ENCODE data around the gene BPIFB2.
"Not testable (repeated sequence)": the region's sequence is repeated elsewhere in the genome, so short reads cannot be mapped to it uniquely, and the experiment has no call there.

The BPIFB2 gene

DNA sequence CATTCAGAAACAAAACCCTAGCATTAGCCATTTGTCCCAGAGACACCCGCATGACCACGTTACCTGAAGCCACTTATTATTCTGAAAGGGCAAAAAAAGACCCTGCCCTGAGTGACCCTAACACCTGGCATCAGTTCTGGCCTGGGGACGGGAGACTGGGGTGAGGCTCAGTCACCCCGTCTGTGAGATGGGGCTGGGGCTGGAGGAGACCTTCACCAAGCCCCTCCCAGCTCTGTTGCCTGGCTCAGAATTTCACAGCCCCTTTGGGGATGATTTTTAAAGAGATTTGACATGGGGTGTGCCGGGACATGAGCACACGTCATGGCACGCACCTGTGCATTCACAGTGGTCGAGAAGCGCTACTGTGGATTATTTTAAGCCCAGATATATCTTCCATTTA, 22.6 kb downstream of the BPIFB2 start:
- peak in 3 of 10 donors; percentile 5 to 57 (median 49) for DNase-seq
- intact Hi-C loops (cut with DNase I) = no loop called here

DNA sequence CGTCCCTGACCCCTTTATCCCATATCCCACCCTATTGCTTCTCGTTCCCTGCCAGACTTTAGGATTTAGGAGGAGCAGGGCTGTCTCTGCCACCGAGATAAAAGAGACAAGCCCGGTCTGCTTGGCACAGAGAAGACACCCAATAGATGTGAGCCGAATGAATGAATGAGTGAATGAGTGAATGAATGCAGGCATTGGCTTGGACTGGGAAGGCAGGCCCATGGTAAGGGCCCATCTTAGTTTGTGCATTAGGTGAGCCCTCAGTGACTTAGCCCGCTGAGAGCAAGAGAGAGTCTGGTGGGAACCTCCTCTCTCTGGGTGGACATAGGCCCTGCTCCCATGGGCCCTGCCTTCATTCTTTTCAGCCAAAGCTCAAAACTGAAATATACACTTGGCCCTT, 23.1 kb downstream of the BPIFB2 start:
- intact Hi-C loops (cut with DNase I) = no loop called here
- peak in 2 of 10 donors; percentile 9 to 26 for DNase-seq

DNA sequence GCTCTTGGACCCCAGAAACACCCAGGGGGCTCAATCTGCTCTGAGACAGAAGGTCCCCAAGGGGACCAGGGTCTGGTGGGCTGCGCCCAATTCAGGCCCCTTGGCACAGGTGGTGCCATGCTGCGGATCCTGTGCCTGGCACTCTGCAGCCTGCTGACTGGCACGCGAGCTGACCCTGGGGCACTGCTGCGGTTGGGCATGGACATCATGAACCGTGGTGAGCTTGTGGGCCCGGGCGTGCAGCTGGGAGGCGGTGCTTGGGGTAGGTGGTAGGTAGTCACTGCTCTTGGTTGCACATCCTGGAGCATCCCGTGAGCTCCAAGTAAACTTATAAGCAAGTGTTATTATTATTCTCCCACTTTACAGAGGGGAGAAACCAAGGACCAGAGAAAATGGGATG, 24.0 kb downstream of the BPIFB2 start, which contains the start of gene BPIFB6:
TSS of gene BPIFB6 (plus strand) at position 118 of the 400 bp plus-strand sequence. CDS start at position 118, 0 bp downstream.
- peak in 3 of 10 donors; percentile 50 to 77 (median 54) for DNase-seq

DNA sequence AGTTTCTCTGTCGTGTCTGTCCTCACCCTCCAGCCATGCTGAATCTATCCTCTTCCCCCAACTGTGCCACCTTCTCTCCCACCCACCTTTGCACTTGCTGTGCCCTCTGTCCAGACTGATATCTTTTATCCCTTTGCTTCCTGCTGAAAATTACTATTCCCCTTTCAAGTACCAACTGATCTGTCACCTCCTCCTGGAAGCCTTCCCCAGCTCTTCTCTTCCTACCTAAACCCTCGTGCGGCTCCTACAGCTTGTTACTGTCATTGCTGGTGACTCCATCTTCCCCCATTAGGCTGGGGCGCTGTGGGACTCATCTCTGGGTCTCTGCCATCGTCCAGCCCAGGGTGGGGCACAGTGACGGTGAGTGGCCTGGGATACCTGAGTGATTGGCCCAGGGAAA, 25.1 kb downstream of the BPIFB2 start:
- intact Hi-C loops (cut with DNase I) = no loop called here

More for the DNA sequence above, 24.0 kb downstream of the BPIFB2 start, which contains the start of gene BPIFB6:
- intact Hi-C loops (cut with DNase I) = no loop called here

DNA sequence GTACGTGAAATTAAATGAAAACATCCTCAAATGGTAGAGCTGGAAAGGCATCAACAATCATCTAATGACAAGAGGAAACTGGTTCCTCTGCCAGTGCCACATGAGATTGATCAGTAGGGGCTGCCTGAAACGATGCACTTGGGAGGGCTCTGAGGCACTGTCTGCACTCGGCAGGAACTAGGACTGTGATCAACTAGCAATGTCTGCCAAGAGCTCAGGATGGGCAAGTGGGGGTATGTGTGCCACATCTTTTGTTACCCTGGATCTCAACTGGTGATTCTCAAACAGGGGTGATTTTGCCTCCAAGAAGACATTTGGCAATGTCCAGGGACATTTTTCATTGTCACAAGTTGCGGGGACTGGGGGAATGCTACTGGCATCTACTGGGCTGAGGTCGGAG, 25.9 kb downstream of the BPIFB2 start:
- peak in 2 of 10 donors; percentile 8 to 14 for DNase-seq
- intact Hi-C loops (cut with DNase I) = no loop called here

More for the DNA sequence above, 25.1 kb downstream of the BPIFB2 start:
- peak in 2 of 10 donors; percentile 27 to 66 for DNase-seq

DNA sequence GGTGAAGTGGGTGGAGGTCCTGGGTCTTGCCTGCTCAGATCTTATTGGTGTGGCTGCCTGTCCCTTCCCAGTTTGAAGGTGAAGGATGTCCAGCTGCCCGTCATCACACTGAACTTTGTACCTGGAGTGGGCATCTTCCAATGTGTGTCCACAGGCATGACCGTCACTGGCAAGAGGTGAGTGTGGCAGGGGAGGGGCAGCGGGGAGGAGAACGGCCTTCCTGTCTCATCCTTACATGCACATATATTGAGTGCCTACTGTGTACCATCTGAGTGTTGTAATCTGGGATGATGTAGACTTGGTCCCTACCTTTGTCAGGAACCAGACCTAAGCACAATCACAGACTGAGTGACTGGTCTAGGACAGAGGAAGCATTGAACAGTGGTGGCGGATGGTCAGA, 26.6 kb downstream of the BPIFB2 start:
- intact Hi-C loops (cut with DNase I) = no loop called here
- DNase-seq = peak in 1 of 10 donors; percentile 67

DNA sequence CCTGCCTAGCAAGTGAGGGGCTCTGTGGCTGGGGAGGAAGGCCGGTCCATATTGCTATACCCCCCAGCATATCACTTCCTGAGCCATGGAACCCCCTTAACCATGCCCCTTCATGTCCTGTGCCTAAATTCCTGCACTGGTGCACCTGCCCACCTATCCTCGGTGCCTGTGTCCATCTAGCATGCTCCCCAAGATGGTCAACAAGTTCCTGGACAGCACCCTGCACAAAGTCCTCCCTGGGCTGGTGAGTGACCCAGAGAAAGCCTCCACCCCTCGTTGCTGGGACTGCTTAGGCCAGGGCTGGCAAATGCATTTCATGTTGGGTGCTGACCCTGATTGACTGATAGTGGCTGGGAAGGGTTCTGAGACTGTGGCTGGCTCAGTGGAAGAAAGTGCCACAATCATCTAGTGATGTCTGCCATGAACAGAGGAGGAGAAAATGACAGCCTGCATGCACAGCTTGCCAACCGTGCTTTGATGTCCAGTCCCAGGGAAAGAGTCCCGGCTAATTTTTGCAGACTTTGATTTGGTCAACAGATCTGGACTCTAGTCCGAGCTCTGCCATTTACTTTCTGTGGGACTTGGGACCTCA, 27.5 kb downstream of the BPIFB2 start:
- peak in 2 of 10 donors; percentile 40 to 70 for DNase-seq
- intact Hi-C loops (cut with DNase I) = no loop called here

DNA sequence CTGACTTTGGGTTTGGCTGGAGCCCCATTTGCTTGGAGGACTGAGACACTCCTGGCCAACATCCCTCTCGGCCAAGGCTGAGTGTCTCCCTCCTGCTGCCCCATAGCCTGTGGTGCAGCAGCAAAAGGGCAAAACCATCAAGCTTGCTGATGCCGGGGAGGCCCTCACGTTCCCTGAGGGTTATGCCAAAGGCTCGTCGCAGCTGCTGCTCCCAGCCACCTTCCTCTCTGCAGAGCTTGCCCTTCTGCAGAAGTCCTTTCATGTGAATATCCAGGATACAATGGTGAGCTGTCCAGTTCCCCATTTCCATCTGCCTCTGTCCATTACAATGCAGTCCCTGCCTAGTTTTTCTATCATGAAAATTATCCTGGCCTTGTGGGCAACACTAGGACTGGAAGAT, 30.0 kb downstream of the BPIFB2 start:
- intact Hi-C loops (cut with DNase I) = no loop called here

DNA sequence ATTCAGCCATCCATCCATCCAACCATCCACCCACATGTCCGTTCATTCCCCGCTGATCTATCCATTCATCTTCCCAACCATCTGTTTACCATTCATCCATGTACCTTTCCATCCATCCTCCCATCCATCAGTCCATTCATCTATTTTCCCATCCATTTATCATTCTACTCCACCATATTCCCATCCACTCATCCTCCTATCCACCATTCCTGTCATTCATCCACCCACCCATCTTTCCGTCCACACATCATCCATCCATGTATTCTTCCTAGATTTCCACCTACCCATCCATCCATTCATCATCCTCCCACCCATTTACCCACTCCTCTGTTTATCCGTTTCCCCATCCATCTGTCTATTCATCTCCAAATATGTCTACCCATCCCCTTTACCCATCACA, 30.7 kb downstream of the BPIFB2 start:
- intact Hi-C loops (cut with DNase I) = no loop called here
- DNase-seq = no peak

More for the DNA sequence above, 30.0 kb downstream of the BPIFB2 start:
- DNase-seq = peak in 3 of 10 donors; percentile 29 to 58 (median 50)

DNA sequence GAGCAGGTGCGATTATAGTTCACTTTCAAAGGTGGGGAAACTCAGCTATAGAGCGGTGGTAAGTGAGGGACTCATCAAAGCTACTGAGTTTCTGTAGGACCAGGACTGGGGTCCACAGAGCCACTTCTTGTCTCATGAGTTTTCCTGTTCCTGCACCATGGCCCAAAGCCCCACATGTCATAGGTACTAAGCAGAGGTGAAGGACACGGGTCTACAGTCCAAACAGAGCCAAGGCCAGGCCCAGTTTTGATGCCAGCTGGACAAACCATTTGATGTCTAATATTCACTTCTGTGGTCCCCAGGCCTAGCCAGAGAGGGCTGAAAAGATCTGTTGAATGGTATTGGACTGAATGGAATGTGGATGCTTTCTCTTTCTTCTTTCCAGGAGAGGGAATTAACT, 34.9 kb downstream of the BPIFB2 start:
- DNase-seq = peak in 1 of 10 donors; percentile 27
- intact Hi-C loops (cut with DNase I) = no loop called here

DNA sequence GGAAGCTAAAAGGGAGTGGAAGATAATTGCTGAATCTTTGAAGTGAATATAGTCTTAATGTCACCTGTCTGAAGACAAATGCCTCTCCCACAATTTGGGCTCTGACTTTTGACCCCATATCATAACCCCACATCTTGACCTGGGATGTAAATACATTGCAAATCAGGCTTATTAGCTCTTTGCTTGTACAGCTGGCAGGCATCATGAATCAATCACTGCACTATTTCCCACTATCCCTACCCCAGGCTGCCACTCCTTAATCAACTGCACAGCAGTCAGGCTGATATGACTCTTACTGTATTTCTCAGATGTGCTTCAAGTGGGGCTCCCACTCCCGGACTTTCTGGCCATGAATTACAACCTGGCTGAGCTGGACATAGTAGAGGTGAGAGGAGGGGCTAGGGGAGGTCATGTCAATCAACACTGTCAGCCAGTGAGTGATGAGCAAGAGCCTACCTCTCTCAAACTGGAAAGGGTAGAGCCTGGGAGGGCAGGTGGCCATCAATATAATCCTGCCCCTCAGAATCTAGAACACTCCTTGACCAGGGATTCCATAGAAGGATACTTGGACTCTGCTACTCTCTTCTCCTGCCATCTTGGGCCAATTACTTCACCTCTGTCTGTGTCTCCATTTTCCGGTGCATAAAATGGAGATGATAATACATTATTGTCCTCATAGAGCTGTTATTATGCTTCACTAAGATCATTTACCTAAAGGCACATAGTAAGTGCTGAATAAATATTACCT, 35.7 kb downstream of the BPIFB2 start:
- intact Hi-C loops (cut with DNase I) = no loop called here
- DNase-seq = no peak

DNA sequence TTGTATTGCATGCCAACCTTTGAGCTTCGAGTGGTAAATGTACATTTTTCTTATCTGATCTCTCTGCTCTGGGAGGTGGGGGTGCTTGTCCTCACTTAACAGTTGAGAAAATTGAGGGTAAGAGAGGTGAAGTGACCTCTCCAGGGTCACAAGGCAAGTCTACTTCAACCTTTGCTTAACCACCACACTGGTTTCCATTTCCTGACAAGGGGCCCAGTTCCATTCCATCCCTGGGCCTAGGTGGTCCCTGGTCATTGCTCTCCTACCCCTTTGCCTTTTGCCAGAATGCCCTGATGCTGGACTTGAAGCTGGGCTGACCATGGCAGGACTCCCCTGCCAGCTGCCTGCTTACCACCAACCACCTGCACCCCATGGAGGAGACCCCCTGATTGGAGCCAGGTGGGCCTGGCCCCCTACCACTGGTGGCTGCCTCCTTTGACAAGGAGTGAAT, 36.3 kb downstream of the BPIFB2 start:
- intact Hi-C loops (cut with DNase I) = no loop called here
- peak in 2 of 10 donors; percentile 39 to 54 for DNase-seq

DNA sequence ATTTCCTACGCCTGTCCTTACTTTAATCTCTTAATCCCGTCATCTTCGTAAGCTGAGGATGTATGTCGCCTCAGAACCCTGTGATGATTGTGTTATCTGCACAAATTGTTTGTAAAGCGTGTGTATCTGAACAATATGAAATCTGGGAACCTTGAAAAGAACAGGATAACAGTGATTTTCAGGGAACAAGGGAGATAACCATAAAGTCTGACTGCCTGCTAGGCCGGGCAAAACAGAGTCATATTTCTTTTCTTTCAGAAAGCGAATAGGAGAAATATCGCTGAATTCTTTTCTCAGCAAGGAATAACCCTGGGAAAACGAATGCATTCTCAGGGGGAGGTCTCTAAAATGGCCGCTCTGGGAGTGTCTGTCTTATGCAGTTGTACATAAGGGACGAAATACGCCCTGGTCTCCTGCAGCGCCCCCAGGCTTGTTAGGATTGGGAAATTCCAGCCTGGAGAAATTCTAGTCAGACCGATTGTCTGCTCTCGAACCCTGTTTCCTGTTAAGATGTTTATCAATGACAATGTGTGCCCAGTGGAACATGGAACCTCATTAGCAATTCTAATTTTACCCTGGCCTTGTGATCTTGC, 37.7 kb downstream of the BPIFB2 start:
- intact Hi-C loops (cut with DNase I) = not testable (repeated sequence)
- peak in 1 of 10 donors; percentile 17 for DNase-seq

DNA sequence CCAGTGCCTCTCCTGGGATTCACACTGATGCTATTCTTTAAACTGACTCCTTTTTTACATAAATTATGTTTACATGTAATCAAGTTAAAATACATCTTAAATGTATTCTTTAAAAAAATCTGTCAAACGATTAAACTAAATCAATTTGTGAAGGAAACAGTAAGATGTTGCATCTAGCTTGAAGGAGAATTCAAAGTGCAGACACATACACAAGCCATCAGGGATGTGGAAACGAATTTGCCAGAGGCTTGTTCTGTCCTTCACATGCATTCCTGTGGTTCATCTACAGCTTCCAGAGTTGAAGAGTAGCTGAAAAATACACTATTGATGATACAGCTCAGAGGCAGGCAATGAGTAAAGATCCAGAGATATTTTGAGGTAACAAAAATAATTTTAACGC, 38.9 kb downstream of the BPIFB2 start:
- intact Hi-C loops (cut with DNase I) = no loop called here
- no peak for DNase-seq

DNA sequence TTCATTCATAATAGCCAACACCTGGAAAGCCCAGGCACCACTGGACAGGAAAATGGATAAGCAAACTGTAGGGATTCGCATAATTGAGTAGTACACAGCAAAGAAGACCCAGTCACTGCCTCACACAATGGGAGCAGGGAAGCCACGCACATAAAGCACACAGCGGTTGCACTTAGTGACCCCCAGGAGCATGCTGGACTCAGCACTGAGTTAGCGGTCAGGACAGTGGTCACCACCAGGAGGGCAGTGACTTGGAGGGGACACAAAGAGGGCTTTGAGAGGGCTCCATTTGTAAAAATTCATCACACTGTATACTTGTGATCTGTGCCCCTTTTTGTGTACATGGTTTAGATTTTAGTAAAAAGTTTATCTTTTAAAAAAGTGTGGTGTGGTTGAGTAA, 43.8 kb downstream of the BPIFB2 start:
- DNase-seq = no peak
- intact Hi-C loops (cut with DNase I) = no loop called here

DNA sequence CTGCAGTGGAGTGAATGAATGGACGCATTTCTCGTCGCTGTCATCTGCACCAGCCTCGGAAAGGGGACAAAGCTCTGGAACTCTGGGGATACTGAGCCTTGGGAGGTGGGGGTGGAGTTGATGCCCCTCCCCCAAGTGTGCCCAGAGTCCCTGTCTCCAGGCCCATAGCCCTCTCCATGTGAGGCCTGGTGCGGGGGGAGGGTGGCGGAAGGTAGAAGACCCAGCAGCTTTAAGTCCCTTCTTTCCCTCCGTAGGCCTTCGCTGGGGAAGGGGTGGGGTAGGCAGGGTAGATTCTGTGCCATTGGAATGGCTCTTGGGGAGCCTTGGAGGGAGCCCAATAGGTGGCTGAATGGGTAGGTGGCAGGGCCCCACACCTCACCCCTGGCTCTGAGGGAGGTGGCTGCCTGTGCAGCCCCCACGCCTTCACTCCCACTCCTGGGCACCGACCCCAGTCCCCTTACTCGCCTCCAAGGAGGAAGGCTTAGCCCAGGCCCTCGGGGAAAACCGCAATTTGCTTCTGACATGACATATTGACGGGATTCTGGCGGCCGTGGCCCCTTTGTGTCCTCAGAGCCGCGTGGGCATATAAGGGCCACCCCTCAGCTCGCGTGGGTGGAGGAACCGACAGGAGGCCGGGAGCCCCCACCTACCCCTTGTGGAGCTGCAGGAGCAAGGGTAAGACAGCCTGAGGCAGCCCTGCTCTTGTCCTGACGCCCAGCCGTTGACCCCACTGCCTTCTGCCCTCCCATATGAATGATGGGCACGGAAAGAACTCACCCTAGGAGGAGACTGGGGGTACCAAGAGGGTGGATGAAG, 46.0 kb downstream of the BPIFB2 start, which contains the start of gene BPIFB3:
TSS of gene BPIFB3 (plus strand) at position 613 of the 816 bp plus-strand sequence. CDS start 1,533 bp downstream, outside the sequence.
- DNase-seq = peak in 1 of 10 donors; percentile 62
- intact Hi-C loops (cut with DNase I) = no loop called here

DNA sequence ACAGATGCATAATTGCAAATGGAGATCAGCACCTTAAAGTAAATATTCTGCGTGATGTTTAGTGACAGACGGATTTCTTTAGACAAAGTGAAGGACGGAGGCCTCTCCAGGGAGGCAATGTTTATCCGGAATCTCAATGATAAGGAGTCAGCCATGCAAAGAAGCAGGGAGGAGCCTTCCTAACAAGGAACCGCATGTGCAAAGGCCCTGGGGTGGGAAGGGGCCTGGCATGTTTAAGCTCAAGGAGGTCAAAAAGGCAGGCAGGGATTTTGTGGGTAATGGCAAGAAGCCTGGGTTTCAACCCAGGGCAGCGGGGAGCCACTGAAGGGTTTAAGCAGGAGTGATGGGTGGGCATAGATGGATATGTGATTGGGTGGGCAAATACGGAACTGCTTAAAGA, 46.9 kb downstream of the BPIFB2 start:
- intact Hi-C loops (cut with DNase I) = no loop called here
- peak in 1 of 10 donors; percentile 17 for DNase-seq

DNA sequence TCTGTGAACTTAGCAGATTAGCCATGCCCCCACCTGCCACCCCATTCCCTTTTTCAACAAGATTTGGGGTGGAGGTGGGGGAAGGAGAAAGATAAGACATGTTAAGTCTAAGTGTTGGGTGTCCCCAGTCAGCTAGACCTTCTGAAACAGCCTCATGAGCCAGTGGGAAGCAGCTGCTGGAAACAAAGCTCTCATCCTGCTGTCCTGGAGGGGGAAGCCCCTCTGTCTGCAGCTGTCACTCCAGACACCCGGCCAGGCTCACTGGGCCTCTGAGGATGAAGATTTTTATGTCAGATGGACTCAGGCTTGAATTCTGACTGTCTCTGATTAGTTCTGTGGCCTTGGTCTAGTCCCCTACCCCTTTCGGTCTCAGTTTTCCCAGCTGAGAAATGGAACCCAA, 47.3 kb downstream of the BPIFB2 start:
- intact Hi-C loops (cut with DNase I) = no loop called here
- peak in 1 of 10 donors; percentile 20 for DNase-seq

DNA sequence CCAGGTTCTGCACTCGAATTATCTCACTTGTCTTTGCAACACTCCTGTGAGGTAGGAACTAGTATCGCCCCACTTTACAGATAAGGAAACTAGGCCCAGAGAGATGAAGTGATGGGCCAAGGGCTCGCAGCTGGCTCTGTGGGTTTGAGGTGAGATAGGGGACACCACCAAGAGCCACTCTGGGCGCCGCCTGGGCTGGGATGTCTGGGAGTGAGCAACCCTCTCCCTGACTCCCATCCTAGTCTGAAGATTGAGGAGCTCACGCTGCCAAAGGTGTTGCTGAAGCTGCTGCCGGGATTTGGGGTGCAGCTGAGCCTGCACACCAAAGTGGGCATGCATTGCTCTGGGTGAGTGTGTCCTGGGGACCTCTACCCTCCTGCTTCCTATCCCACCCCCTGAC, 51.6 kb downstream of the BPIFB2 start:
- peak in 1 of 10 donors; percentile 67 for DNase-seq
- intact Hi-C loops (cut with DNase I) = no loop called here

DNA sequence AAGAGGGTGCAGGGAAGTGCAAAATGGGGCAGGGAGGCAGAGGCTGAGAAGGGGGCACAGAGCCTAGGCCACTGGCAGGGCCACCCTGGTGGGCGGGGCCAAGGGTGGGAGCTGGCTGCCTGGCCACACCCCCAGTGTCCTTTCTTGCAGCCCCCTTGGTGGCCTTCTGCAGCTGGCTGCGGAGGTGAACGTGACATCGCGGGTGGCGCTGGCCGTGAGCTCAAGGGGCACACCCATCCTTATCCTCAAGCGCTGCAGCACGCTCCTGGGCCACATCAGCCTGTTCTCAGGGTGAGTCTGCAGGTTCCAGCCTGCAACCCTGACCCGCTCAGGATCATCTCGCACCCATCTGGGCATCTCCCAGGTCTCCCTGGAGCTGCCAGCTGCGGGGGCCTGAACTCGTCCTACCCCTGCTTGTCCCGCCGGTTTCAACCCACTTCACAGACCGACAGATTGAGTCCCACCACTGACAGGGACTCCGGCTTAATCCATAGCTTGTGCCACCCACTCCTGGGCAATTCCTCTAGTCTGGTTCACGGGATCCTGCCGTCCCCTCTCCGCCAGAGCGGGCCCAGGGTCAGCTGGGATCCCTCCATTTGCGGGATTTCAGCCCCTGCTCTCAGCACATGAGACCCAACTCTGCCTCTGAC, 52.4 kb downstream of the BPIFB2 start:
- peak in 1 of 10 donors; percentile 74 for DNase-seq
- intact Hi-C loops (cut with DNase I) = no loop called here
